HL-60/S4 (cell line): ENCODE measurements around the gene NTNG2.

Experiments
- in situ Hi-C: fragments of 300-500 bp; cut with MboI; formaldehyde crosslinking; loops from 2 replicates; pipeline ENCODE4 v1.14.3; 2022; ENCODE audit warnings: low sequenced_read_pairs

NTNG2 gene

DNA sequence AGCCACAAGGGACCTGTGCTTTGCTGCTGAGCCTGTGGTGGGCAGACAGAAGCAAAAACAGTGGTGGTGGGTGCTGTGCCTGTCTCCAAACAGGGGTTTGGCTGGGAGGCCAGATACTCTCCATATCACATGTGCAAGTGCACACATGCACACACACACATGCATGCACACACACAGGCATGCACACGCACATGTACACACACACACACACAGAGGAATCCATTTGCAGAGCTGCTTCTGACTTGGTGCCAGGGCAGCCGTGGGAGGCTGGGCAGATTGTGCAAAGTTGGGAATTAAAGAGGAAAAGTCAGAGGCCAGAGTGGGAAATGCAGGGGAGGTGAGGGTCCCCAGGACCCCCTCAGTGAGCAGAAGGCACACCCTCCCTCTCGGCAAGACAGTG, 71.3 kb downstream of the NTNG2 start:
- in situ Hi-C loops, result no loop called here

DNA sequence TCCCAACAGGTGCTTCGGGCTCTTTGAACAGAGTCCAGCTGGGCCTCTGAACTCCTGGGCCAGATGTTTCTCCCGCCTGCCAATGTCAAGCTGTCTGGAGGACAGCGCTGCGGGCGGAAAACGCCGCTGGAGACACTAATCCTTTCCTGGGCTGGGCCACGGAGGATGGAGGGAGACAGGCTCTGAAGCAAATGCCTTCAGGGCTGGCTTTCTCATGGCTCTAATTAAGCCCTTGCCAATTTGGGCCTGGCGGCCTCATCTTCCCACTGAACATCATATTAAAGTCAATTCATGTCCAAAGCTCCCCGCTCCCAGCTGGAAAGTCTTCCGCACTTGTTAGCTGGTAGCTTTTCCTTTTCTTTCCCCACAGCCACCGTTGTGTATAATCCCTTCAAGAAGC, 72.7 kb downstream of the NTNG2 start:
- in situ Hi-C loops, result no loop called here

DNA sequence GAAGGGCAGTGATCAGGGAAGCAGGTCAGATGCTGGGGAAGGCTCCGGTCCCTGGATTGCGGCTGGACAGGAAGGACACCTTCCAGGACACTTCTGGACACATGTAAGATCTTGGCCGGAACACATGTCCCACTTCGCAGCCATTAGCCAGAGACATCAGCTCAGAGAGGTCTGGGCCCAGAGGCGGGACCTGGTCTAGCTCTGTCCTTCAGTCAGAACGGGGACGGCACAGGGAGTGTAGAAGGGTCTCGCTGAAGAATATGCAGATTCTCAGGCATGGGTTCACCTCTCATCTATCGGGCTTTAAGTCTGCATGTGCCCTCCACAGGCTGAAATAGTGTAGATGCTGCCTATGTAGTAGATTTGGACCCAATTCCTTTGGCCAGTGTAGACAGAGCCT, 73.3 kb downstream of the NTNG2 start:
- in situ Hi-C loops, result no loop called here

DNA sequence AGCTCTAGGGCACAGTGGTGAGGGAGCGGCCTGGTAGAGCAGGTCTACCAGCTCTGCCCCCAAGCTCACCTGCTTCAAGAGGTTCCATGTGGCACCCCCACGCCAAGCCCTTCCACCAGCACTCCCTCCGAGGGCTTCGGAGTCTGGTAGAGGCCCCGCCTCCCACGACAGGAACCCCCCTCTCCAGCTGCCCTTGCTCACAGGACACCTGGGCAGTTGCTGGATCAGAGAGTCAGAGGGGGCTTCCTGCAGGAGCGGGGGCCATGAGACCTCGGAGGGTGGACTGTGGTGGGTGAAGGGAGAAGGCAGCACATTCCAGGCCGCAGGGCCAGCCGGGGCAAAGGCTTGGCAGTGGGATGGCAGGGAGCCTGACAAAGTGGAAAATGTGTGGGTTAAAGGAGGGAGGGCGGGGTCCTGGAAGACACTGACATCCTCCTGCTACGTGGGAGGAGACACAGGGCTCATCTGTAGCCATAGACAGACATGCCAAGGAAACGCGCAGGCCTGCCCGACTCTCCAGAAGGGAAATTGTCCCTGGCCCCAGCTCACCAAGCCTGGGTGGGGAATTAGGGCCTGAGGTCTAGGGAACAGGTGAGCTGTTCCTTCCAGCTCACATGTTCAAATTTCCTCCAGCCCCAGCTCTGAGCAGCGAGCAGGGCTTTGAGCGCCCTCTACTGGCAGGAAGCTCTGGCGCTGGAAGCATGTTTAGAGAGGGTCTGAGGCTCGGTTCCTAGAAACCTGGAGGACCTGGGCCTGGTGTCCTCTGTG, 74.2 kb downstream of the NTNG2 start:
- in situ Hi-C loops, result no loop called here

DNA sequence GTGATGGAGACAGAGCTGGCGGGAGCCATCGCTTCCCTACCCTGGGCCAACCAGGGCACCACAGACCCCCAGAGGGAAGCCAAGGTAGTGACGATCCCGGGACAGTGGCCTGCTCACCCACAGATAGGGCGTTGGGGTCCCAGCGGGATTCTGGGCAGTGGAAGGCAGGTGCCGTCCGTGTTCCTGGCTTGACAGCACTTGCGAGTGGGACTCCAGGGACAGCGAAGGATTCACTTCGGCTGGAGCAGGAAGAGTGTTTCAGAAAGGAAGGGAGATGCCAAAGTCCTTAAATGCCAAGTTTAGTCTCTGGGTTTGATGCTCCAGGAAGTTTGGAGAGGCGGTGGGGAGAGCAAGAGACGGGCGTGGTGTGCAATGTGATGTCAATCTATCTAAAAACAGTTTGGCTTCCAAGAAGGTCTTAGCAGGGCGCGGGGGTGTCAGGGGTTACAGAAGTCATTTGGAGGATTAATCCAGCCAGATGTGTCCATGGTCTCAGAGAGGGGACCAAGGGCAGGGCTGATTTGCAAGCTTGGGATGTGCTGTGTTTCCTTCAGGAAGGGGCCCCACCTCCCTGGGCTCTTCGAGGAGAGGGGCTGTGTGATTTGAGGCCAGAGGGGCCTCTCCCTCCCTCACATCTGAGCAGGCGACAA, 74.9 kb downstream of the NTNG2 start:
- in situ Hi-C loops, result no loop called here

DNA sequence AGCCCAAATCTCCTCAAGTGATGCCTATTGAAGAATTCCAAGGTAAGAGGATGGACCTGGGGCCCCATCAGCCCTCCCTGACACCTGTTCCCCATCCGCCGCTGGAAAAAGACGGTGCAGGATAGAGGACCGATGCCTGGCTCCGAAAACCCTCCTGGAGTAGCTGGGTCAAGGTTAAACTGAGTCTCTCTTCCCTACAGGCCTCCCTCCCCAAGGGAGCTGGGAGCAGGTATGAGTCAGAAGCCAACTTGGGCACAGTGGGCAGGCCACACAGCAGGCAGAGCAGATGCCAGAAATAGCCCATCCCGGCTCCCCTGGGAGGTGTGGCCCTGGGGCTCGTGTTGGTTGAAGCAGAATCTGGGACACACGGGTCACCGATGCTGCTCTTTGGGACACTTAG, 75.6 kb downstream of the NTNG2 start:
- in situ Hi-C loops, result no loop called here

DNA sequence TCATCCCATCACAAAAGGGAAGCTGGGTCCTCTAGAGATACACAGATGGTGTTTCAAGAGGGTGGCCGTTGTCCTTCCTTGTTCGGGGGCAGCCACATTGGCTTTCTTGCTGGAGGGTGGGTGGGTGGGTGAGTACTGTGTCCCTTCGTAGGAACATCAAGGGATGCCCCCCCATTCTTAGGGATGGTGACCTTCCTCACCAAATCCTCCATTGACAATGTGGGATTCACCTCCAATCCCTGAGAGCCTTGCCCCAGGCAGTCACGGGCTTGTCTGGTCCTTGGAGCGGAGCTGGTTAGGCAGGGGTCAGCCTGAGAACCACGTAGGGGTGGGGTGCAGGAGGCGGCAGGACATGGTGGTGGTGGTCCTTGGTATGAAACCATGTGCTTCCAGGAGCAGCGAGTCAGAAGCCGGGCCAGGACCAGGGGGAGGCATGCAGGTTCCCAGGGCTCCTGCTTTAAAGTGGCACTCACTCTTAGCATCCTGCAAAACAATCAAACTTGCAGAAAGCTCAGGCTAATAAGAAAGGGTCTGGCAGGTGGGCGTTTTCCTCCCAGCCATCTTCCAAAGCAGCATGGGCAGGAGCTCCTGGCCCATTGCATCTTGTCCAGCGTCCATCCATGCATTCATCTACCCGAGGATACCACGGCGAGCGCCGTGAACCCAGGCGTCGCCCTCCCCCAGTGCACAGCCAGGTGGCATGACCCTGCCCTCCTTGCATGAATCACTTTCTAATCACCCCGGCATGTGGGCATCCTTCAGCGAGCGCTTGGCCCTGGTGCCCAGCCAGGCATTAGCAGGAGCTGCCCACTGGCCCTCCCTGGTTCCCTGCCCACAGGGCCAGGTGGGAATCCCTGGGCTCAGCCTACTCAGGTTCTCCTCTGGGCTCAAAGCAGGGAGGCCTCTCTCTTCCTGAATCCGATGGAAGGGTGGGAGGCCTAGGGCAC, 76.4 kb downstream of the NTNG2 start:
- in situ Hi-C loops, result no loop called here

DNA sequence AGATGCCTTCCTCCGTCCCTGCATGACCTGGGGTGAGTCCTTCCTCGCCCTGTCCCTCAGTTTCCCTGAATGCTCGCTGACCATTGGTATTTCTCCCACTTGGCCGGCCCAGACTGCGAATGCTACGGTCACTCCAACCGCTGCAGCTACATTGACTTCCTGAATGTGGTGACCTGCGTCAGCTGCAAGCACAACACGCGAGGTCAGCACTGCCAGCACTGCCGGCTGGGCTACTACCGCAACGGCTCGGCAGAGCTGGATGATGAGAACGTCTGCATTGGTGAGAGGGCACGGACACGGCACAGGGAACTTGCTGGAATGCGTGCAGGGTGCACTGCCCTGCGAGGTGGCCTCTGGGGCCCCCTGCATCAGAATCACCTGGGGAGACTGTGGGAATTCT, 77.1 kb downstream of the NTNG2 start:
- in situ Hi-C loops, result no loop called here

DNA sequence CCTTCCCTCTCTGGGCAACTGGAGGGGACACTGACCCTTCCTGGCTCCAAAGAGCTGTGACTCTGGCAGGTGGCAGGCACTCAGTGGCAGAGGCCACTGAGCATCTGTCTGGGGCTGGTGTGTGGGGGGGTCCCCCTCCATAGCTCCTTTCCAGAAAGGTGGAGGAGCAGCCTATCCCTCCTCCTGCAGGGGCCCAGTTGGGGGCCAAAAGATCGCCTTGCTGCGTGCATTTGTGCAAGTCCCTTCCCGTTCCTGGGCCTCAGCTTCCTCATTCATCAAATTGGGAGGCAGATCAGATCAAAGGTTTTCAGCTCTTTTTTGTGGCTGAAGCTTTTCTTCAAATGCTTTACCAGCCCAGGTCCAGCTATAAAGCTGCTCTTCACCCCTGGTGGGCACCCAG, 77.7 kb downstream of the NTNG2 start:
- in situ Hi-C loops, result no loop called here

DNA sequence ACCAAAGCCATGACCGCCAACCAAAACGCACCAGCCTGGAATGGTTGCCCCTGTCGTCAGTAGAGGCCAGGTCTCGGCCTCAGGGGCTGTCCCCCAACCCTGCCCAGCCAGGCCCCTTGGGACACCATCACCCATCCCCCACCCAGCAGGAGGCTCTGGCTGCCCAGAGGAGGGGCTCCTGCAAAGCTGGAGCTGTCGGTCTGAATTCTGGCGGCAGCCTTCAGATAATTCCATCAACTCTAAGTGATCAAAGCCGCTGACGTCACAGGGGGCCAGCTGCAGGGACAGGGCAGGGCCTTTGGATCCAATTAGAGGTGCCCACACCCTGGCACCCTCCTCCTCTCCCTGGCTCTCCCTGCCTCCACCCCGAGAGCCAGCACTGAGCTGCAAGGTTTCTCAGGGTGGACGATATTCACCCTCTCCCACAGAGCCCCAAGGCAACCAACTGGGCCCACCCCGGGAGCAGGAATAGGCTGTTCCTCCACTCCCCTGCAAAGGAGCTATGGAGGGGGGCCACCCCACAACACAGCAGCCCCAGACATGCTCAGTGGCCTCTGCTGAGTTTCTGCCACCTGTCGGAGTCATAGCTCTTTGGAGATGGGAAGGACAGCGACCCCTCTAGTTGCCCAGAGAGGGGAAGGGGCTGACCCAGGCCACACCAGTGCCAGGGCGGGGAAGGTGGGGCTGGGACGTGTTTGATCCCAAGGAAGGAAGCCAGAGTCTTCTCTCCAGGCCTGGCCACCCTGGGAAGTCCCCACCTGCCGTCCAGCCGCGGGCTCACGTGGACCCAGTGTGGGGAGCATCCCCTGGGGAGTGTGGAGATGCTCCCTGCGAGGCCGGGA, 78.4 kb downstream of the NTNG2 start:
- in situ Hi-C loops, result no loop called here

DNA sequence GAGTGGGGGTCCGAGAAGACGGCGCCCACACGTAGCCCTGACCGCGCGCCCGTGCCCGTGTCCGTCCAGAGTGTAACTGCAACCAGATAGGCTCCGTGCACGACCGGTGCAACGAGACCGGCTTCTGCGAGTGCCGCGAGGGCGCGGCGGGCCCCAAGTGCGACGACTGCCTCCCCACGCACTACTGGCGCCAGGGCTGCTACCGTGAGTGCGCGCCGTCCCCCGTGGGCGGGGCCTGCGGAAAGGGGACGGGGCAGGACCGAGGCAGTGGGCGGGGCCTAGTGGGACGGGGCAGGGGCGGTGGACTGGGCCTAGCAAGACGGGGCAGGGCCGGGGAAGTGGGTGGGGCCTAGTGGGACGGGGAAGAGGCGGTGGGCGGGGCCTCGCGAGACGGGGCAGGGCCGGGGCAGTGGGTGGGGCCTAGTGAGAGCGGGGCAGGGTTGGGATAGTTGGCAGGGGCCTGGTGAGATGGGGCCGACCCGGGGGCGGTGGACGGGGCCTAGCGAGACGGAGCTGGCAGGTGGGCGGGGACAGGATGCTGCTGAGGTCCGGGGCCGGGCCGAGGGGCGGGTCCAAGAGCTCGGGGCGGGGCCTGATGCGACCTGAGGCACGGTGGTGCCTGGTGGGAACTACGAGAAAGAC, 79.1 kb downstream of the NTNG2 start:
- in situ Hi-C loops, result no loop called here

DNA sequence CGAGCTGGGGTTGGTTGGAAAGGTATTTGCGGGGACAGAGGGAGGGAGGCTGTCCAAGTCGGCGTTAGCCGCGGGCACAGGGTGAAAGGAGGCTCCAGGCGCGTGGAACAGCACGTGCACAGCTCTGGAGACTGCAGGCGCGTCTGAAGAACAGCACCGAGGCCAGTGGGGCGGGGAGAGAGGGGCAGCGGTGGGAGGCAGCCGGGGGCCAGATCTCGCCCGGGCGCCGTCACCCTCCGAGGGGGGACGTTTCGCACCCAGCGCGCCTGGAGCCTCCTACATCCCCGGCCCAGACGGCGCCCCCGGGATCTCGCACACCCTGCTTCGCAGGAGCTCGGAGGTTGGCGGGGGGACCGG, 79.6 kb downstream of the NTNG2 start:
- in situ Hi-C loops, result no loop called here

DNA sequence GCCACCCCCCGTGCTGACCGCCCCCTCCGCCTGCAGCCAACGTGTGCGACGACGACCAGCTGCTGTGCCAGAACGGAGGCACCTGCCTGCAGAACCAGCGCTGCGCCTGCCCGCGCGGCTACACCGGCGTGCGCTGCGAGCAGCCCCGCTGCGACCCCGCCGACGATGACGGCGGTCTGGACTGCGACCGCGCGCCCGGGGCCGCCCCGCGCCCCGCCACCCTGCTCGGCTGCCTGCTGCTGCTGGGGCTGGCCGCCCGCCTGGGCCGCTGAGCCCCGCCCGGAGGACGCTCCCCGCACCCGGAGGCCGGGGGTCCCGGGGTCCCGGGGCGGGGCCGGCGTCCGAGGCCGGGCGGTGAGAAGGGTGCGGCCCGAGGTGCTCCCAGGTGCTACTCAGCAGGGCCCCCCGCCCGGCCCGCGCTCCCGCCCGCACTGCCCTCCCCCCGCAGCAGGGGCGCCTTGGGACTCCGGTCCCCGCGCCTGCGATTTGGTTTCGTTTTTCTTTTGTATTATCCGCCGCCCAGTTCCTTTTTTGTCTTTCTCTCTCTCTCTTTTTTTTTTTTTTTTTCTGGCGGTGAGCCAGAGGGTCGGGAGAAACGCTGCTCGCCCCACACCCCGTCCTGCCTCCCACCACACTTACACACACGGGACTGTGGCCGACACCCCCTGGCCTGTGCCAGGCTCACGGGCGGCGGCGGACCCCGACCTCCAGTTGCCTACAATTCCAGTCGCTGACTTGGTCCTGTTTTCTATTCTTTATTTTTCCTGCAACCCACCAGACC, 80.2 kb downstream of the NTNG2 start:
- in situ Hi-C loops, result no loop called here

DNA sequence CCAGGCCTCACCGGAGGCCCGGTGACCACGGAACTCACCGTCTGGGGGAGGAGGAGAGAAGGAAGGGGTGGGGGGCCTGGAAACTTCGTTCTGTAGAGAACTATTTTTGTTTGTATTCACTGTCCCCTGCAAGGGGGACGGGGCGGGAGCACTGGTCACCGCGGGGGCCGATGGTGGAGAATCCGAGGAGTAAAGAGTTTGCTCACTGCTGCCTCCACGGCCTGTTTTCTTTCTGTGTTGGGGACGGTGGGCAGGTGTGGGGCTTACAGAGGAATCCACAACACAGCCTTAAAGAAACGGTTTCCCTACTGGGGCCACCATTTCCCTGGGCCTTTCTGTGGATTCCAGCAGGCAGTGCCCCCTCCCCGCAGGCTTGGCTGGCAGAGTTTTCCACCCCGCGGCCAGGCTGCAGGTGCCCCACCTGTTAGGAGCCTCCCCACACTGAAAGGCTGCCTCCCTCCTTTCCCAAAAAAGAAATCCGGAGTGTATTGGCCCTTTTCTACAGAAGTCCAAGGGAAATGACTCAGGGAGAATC, 80.8 kb downstream of the NTNG2 start:
- in situ Hi-C loops, result no loop called here

DNA sequence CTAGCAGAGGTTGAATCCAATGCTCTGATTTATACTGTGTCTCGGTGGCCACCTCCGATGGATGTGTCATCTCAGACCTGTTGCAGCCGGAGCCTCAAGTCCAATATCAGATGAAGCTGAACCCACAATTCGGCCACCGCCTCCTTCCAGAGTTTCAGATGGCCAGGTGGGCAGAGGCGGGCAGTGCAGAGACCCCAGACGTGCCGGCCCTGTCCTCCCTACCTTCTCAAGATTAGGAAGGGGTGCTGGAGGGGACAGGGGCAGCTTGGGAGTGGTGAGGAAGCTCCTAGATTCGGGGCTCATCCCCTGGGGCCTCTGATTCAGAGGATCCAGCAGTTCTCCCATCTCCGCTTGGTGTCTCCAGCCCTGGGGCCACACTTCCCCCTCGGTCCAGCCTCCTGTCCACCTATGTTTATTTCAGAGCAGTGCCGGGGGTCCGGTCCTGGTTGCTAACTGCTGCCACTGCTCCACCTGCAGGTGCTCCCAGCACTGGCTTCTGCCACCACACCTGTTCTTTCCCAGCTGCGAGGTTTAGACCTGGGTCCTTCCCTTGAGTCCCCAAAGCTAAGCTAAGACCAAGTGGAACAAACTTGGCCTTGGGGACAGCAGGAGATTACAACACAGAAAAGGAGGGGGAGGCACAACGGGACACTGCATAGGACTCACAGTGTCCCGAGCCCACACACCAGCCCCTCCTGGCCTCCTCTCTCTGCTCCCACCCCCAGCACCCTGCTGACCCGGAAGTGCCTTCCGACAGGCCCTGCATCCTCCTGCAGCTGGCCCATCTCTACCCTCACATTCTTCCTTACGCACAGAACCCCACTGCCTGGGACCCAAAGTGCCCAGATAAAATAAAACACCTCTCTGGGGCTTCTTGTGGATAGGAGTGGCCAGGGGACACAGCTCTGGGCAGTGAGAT, 81.6 kb downstream of the NTNG2 start:
- in situ Hi-C loops, result no loop called here

DNA sequence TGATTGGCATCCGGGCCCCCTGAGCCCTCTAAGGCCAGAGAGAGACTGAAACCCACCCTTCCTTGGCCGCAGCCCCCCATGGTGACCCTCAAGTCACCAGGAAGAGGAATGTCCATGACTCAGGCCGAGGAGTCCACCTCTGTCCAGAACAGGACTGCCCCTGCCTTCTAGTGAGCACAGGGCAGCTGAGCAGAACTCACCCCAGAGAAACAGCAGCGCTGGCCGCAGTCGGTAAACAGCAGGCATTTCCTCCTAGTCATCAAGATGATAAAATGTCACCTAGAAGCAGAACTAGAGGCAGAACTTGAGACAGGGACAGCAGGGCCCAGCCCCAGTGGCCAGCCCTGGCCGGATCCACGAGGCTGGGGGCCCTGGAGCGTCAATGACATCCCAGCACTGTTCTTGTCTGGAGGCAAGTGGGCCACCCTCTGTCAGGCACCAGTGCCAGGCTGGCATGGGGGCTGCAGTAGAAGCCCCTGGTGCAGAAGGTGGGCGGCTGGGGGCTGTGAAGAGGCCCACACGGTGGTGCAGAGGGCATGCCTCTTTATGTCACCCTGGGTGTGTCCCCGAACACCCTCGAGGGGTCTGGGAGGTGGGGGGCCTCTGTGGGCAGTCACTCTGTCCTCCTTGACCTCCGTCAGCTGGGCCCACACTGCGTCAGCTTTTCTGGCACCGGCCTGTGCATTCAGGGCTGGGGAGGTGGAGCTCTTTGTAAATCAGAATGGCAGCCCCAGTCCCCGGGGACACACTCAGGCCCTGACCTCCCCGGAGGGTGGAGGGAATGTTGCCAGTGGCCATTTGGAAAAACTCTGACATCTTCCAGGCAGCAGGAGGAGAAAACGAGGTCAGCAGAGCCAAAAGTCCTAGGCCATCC, 83.0 kb downstream of the NTNG2 start:
- in situ Hi-C loops, result no loop called here

DNA sequence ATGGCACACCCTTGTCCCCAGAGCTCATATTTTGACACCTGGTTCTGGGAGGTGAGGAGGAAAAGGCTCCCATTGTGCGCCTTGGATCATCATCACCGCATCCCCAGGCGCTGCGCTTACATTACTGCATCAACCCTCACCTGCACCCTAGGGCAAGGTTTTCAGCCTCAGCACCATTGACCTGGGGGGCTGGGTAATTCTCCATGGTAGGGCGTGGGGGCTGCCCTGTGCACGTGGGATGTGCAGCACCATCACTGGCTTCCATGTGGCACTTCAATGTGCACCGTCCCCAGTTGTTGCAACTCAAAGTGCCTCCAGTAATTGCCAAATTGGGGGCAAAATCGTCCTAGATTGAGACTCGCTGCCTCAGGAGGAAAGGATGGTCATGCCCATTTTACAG, 83.6 kb downstream of the NTNG2 start:
- in situ Hi-C loops, result no loop called here
